Astrocyte (in vitro differentiated cells and primary cell): Measurements from ENCODE around the gene CSMD2. TPM values are rescaled to one million over a fixed set of nuclear protein-coding genes. Genes with fewer than 3 reads are reported as not detected.

Experiments
- DNase-seq: peaks from one replicate; pipeline ENCODE4 v3.0.0-alpha.2; 2010; ENCODE audit warnings: low read depth
- FAIRE-seq: peaks from 2 replicates; lab custom pipeline; 2011; peaks lifted over from hg19 to GRCh38; lab: Jason Lieb, UNC
- H2AFZ ChIP-seq: 2 replicates; pipeline ENCODE4 v1.6.0; 2012; ENCODE audit warnings: low read depth, low read length, inconsistent platforms
- H3K27ac ChIP-seq: 2 replicates; pipeline ENCODE4 v1.5.1; 2011; ENCODE audit warnings: low read depth, low read length, inconsistent platforms
- H3K27me3 ChIP-seq: 2 replicates; pipeline ENCODE4 v1.6.0; 2011; ENCODE audit warnings: low read length, inconsistent platforms; ENCODE audit not compliant: insufficient read depth
- H3K36me3 ChIP-seq: 2 replicates; pipeline ENCODE4 v1.5.1; 2011; ENCODE audit warnings: low read length, inconsistent platforms; ENCODE audit not compliant: insufficient read depth
- H3K4me1 ChIP-seq: 2 replicates; pipeline ENCODE4 v1.5.1; 2011; ENCODE audit warnings: low read length, inconsistent platforms; ENCODE audit not compliant: insufficient read depth
- H3K4me2 ChIP-seq: 2 replicates; pipeline ENCODE4 v1.6.0; 2012; ENCODE audit warnings: low read length, inconsistent platforms
- H3K4me3 ChIP-seq: 2 replicates; pipeline ENCODE4 v1.5.1; 2011; ENCODE audit warnings: low read depth, mild to moderate bottlenecking, low read length, inconsistent platforms; ENCODE audit not compliant: insufficient read depth
- H3K79me2 ChIP-seq: 2 replicates; pipeline ENCODE4 v1.6.0; 2012; ENCODE audit warnings: mild to moderate bottlenecking, low read length, inconsistent platforms; ENCODE audit not compliant: insufficient read depth
- H3K9ac ChIP-seq: 2 replicates; pipeline ENCODE4 v1.6.0; 2012; ENCODE audit warnings: mild to moderate bottlenecking, low read length, inconsistent platforms
- H3K9me3 ChIP-seq: 2 replicates; pipeline ENCODE4 v1.5.1; 2012; ENCODE audit warnings: low read depth, mild to moderate bottlenecking, low read length, inconsistent platforms; ENCODE audit not compliant: insufficient read depth
- H4K20me1 ChIP-seq: 2 replicates; pipeline ENCODE4 v1.6.0; 2012; ENCODE audit warnings: low read length, inconsistent platforms; ENCODE audit not compliant: insufficient read depth
- H3K27ac Mint-ChIP-seq: one replicate; pipeline ENCODE4 v1.8.0; 2021; ENCODE audit warnings: mild to moderate bottlenecking, mixed read lengths; ENCODE audit not compliant: unreplicated experiment
- H3K27me3 Mint-ChIP-seq: one replicate; pipeline ENCODE4 v1.8.0; 2021; ENCODE audit warnings: low read depth, mixed read lengths; ENCODE audit not compliant: unreplicated experiment
- H3K36me3 Mint-ChIP-seq: one replicate; pipeline ENCODE4 v1.8.0; 2021; ENCODE audit warnings: low read depth, mixed read lengths; ENCODE audit not compliant: unreplicated experiment
- H3K4me1 Mint-ChIP-seq: one replicate; pipeline ENCODE4 v1.8.0; 2021; ENCODE audit warnings: low read depth, mixed read lengths; ENCODE audit not compliant: unreplicated experiment
- H3K4me3 Mint-ChIP-seq: one replicate; pipeline ENCODE4 v1.8.0; 2021; ENCODE audit warnings: mild to moderate bottlenecking, moderate library complexity, mixed read lengths; ENCODE audit not compliant: unreplicated experiment
- H3K9me3 Mint-ChIP-seq: one replicate; pipeline ENCODE4 v1.8.0; 2021; ENCODE audit warnings: mild to moderate bottlenecking, mixed read lengths; ENCODE audit not compliant: unreplicated experiment
- EZH2 ChIP-seq: IDR thresholded peaks from 2 replicates; pipeline ENCODE4 v1.6.1; 2012; ENCODE audit warnings: mild to moderate bottlenecking, low read length, inconsistent platforms; ENCODE audit not compliant: insufficient read depth
- total RNA-seq: library from RNA; stranded (reverse); gene quantifications from 2 replicates; pipeline ENCODE4 v1.2.1, GENCODE V29; 2021
- TF ChIP-seq, protein P1 (sequence below): IDR thresholded peaks from 2 replicates; pipeline ENCODE4 v1.5.1; 2011; ENCODE audit warnings: low read depth, mild to moderate bottlenecking, inconsistent platforms, low read length, moderate library complexity; ENCODE audit not compliant: insufficient read depth

The CSMD2 gene
- total RNA-seq, 1 donor from 2014 or later: 11.1 TPM

DNA sequence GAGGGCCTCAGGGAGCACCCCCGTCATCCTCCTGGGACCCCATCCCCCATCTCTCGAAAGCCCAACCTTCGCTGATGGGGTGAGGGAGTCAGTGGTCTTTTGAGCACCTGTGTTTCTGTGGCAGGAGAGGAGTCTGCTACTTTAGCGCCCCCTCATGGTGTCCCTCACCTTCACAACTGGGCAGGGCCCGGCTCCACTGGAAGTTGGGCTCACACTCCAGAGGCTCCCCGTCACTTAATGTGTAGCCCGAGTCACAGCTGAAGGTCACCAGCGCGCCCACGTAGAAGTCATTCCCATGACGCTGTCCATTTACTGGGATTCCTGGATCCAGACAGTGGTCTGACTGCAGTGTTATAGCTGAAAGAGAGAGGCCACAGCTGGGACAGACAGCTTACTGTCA, 440.7 kb downstream of the CSMD2 start:
- Histone ChIP-seq H3K27ac (no peak overlapping the region), H3K4me2 (no peak overlapping the region), H4K20me1 (no peaks in the 10 kb centered on the region), H3K36me3 (no peaks in the 10 kb centered on the region), H3K79me2 (no peaks in the 10 kb centered on the region), H3K4me1 (peaks cover 3% of the 10 kb centered on the region), H3K9me3 (no peaks in the 10 kb centered on the region), H2AFZ (no peak overlapping the region), H3K27me3 (no peaks in the 10 kb centered on the region), H3K9ac (no peak overlapping the region), H3K4me3 (no peak overlapping the region)
- Mint-ChIP-seq H3K9me3 (peaks cover 3% of the 10 kb centered on the region), H3K27ac (no peak overlapping the region), H3K36me3 (peaks cover 16% of the 10 kb centered on the region), H3K4me1 (no peaks in the 10 kb centered on the region), H3K27me3 (no peaks in the 10 kb centered on the region), H3K4me3 (no peak overlapping the region)
- DNase-seq: no peak
- no peak for TF ChIP-seq EZH2
- TF ChIP-seq, protein P1, sequence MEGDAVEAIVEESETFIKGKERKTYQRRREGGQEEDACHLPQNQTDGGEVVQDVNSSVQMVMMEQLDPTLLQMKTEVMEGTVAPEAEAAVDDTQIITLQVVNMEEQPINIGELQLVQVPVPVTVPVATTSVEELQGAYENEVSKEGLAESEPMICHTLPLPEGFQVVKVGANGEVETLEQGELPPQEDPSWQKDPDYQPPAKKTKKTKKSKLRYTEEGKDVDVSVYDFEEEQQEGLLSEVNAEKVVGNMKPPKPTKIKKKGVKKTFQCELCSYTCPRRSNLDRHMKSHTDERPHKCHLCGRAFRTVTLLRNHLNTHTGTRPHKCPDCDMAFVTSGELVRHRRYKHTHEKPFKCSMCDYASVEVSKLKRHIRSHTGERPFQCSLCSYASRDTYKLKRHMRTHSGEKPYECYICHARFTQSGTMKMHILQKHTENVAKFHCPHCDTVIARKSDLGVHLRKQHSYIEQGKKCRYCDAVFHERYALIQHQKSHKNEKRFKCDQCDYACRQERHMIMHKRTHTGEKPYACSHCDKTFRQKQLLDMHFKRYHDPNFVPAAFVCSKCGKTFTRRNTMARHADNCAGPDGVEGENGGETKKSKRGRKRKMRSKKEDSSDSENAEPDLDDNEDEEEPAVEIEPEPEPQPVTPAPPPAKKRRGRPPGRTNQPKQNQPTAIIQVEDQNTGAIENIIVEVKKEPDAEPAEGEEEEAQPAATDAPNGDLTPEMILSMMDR: no peak
- no peak for FAIRE-seq

DNA sequence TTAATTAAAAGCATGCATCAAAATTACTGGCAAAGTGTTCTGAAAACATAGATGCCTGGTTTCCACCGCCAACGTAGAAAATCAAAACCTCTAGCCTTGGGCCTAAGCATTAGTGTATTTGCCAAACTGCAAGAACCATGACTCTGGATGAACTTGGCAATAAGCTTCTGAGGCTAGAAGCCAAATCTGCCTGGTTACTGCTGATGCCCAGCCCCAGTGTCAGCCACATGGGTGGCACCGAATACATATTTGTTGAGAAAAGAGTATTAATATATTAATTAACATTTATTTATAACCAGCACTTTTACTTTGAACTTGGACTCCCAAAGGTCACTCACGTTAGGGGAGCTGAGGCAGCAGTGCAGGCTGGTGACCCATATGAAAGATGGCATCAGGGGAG, 441.8 kb downstream of the CSMD2 start:
- H3K4me1 Mint-ChIP-seq: no peaks in the 10 kb centered on the region
- Histone ChIP-seq H3K4me1 (peaks cover 3% of the 10 kb centered on the region), H3K4me2 (no peak overlapping the region), H3K9me3 (no peaks in the 10 kb centered on the region), H3K79me2 (no peaks in the 10 kb centered on the region), H4K20me1 (no peaks in the 10 kb centered on the region), H3K36me3 (no peaks in the 10 kb centered on the region), H3K27me3 (no peaks in the 10 kb centered on the region), H3K9ac (no peak overlapping the region), H3K27ac (no peak overlapping the region), H2AFZ (no peak overlapping the region), H3K4me3 (no peak overlapping the region)
- H3K27ac Mint-ChIP-seq: no peak overlapping the region
- peaks cover 16% of the 10 kb centered on the region for H3K36me3 Mint-ChIP-seq
- peaks cover 3% of the 10 kb centered on the region for H3K9me3 Mint-ChIP-seq
- H3K27me3 Mint-ChIP-seq: no peaks in the 10 kb centered on the region
- TF ChIP-seq, protein P1: no peak
- no peak for TF ChIP-seq EZH2
- FAIRE-seq (no peak), DNase-seq (no peak)
- H3K4me3 Mint-ChIP-seq: no peak overlapping the region

DNA sequence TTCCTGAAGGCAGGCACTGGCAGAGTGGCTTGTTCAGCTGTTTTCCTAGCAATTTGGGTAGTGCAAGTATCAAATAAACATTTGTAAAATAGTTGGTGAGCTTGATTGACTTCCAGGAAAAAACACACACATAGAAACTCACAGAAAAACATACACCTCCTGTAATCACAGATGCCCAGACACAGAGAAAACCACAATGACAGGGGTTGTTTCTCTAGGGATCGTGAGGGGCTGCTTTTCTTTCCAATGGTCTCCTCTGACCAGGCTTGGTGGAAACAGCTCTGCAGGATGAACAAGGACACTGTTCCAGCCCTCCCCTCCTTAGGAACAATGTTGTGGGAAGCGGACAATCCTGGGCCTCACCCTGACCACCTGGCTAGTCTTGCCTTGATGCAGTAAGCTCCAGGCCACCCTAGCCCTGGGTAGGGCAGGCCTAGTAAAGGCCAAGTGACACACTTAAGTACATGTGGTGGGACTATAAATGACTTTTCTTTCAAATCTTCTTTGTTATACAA, 443.7 kb downstream of the CSMD2 start:
- no peaks in the 10 kb centered on the region for H3K79me2 ChIP-seq
- H3K27me3 ChIP-seq: no peaks in the 10 kb centered on the region
- no peaks in the 10 kb centered on the region for H4K20me1 ChIP-seq
- H3K9me3 Mint-ChIP-seq: peaks cover 3% of the 10 kb centered on the region
- no peaks in the 10 kb centered on the region for H3K36me3 ChIP-seq
- TF ChIP-seq, protein P1: no peak
- no peak for TF ChIP-seq EZH2
- peaks cover 21% of the 10 kb centered on the region for H3K36me3 Mint-ChIP-seq
- no peaks in the 10 kb centered on the region for H3K4me1 Mint-ChIP-seq
- no peak overlapping the region for H2AFZ ChIP-seq
- H3K9me3 ChIP-seq: no peaks in the 10 kb centered on the region
- no peak overlapping the region for H3K9ac ChIP-seq
- H3K27me3 Mint-ChIP-seq: peaks cover 6% of the 10 kb centered on the region
- DNase-seq: no peak
- H3K4me1 ChIP-seq: peaks cover 3% of the 10 kb centered on the region
- H3K4me3 Mint-ChIP-seq: no peak overlapping the region
- no peak overlapping the region for H3K27ac Mint-ChIP-seq
- no peak overlapping the region for H3K4me2 ChIP-seq
- H3K27ac ChIP-seq: no peak overlapping the region
- H3K4me3 ChIP-seq: no peak overlapping the region
- no peak for FAIRE-seq
